K562 (cell line): ENCODE data around the gene LYPLA2. TPM values are rescaled to one million over a fixed set of nuclear protein-coding genes. Genes with fewer than 3 reads are reported as not detected.

ENCODE experiments used
- ELF2 ChIP-seq: fragments of 250-450 bp; sonication (Bioruptor Pico); IDR thresholded peaks from 2 replicates; pipeline ENCODE4 v1.5.0; 2021; ENCODE audit warnings: mild to moderate bottlenecking
- PATZ1 ChIP-seq: fragments of 250-450 bp; sonication (Bioruptor Pico); IDR thresholded peaks from 2 replicates; pipeline ENCODE4 v1.5.0; 2020; ENCODE audit warnings: mild to moderate bottlenecking, borderline replicate concordance
- PCBP1 ChIP-seq: fragments of 200-400 bp; formaldehyde crosslinking; IDR thresholded peaks from 2 replicates; pipeline ENCODE4 v1.6.1; 2018; ENCODE audit warnings: mild to moderate bottlenecking, low read depth, low read length; ENCODE audit not compliant: poor library complexity, severe bottlenecking
- RERE ChIP-seq: sonication (generic); formaldehyde crosslinking; IDR thresholded peaks from 2 replicates; pipeline ENCODE4 v1.8.0; 2023; ENCODE audit warnings: missing genetic modification reagents, mild to moderate bottlenecking, borderline replicate concordance
- SIX5 ChIP-seq, 2 experiments: IDR thresholded peaks; 2 replicates each; pipeline ENCODE4 v1.6.1; 2011; ENCODE audit warnings: low read length in 2 of 2, borderline replicate concordance in 1 of 2, low read depth in 1 of 2, mild to moderate bottlenecking in 1 of 2, moderate library complexity in 1 of 2; ENCODE audit not compliant: insufficient read depth in 1 of 2
- SMAD1 ChIP-seq: fragments of 150-350 bp; IDR thresholded peaks from 2 replicates; pipeline ENCODE4 v1.6.1; 2014; ENCODE audit warnings: low read length, low read depth; ENCODE audit not compliant: partially characterized antibody
- ZBTB40 ChIP-seq, 2 experiments: fragments of 450-650 bp in 1 of 2; sonication (generic) in 1 of 2; formaldehyde crosslinking in 1 of 2; IDR thresholded peaks; 2 replicates each; pipeline versions ENCODE4 v1.7.1 to v1.9.0; 2016 to 2022; ENCODE audit warnings: inconsistent platforms in 1 of 2, mild to moderate bottlenecking in 1 of 2, missing genetic modification reagents in 1 of 2
- ZNF77 ChIP-seq: fragments of 250-450 bp; sonication (Bioruptor Pico); IDR thresholded peaks from 2 replicates; pipeline ENCODE4 v1.5.0; 2020
- polyA plus RNA-seq, 8 experiments: library from polyadenylated mRNA; depleted of rRNA in 4 of 8; stranded (reverse) in 5 of 8; unstranded in 3 of 8; fragments of >200 nt; fragmentation: Nextera tagmentation in 2 of 8; fragmentation: Illumina TruSeq in 1 of 8; extraction: Ambion mirVana in 2 of 8; extraction: Trizol in 1 of 8; gene quantifications; 2 replicates each; pipeline versions ENCODE4 v1.2.1 to v1.2.3, GENCODE V29; 2011 to 2014; ENCODE audit warnings: inconsistent platforms in 1 of 8, missing spikeins in 1 of 8
- total RNA-seq, 7 experiments: library from RNA; depleted of rRNA in 6 of 7; stranded (reverse); fragments of >200 nt in 6 of 7; fragmentation: Illumina TruSeq in 2 of 7; extraction: Trizol in 2 of 7; gene quantifications; 2 replicates each; pipeline versions ENCODE4 v1.2.1 to v1.2.3, GENCODE V29; 2011 to 2021; ENCODE audit warnings: low replicate concordance in 1 of 7

The LYPLA2 gene
- total and polyA plus RNA-seq, 9 of the 15 experiments (the other 6 are each of a cell fraction or from before 2014, with no cell fraction given): 3.9 to 128 (median 60.1) TPM

- TF ChIP-seq RERE (CRISPR knock-in tag) (no peak), ZBTB40 (IDR thresholded peaks at IDR 0.05) (peak; percentile 91), ZBTB40 (CRISPR knock-in tag; IDR thresholded peaks at IDR 0.05) (no peak), ELF2 (CRISPR knock-in tag) (peak; percentile 84; the same call in 1 of the 2 replicates), PCBP1 (peak; percentile 83), ZNF77 (CRISPR knock-in tag) (no peak), PATZ1 (no peak), SIX5 (IDR thresholded peaks at IDR 0.05; ENCODE audit: borderline replicate concordance in 1 of 2, insufficient read depth in 1 of 2, low read depth in 1 of 2, low read length in 2 of 2) (no peak), SMAD1 (no peak)
Measured at GRCh38 chr1:23743287-23744152, 47.4 kb upstream of the LYPLA2 start, which contains the start of gene ELOA (continued).
